PC-9 (cell line): ENCODE measurements around the gene CD24. TPM values are rescaled to one million over a fixed set of nuclear protein-coding genes. Genes with fewer than 3 reads are reported as not detected.
"Not testable (repeated sequence)": the region's sequence is repeated elsewhere in the genome, so short reads cannot be mapped to it uniquely, and the experiment has no call there.

Experiments
- BruUV-seq: library from RNA; stranded (reverse); fragments of 400-500 nt; replicated peaks from 2 replicates; lab custom pipeline; 2021; lab: Mats Ljungman, UMichigan
- CTCF ChIA-PET: fragments of 300-600 bp; sonication (Branson Sonifier 250); formaldehyde crosslinking; loops from one replicate; lab custom pipeline; 2022; ENCODE audit warnings: antibody characterized with exemption; lab: Charles Lee
- POLR2A ChIA-PET: fragments of 300-600 bp; sonication (Branson Sonifier 250); formaldehyde crosslinking; loops from one replicate; lab custom pipeline; 2022; ENCODE audit warnings: antibody characterized with exemption; ENCODE audit not compliant: unreplicated experiment; lab: Charles Lee
- DNase-seq, 2 experiments: peaks; one replicate each; pipeline versions ENCODE4 v3.0.0 to v3.0.0-alpha.2; 2015 to 2022; ENCODE audit warnings: mixed read lengths in 1 of 2
- H2AFZ ChIP-seq: fragments of 200-600 bp; sonication (generic); 2 replicates; pipeline ENCODE4 v1.8.1; 2017; ENCODE audit warnings: antibody characterized with exemption
- H3F3A ChIP-seq: fragments of 200-600 bp; sonication (generic); 2 replicates; pipeline ENCODE4 v1.8.1; 2017; ENCODE audit warnings: antibody characterized with exemption, mild to moderate bottlenecking, low read depth; ENCODE audit not compliant: insufficient read depth
- H3K27ac ChIP-seq: fragments of 200-600 bp; sonication (generic); 2 replicates; pipeline ENCODE4 v1.6.1; 2016; ENCODE audit warnings: mixed run types
- H3K27me3 ChIP-seq: fragments of 200-600 bp; sonication (generic); 2 replicates; pipeline ENCODE4 v1.6.1; 2016; ENCODE audit warnings: low read depth, mixed run types; ENCODE audit not compliant: insufficient read depth
- H3K36me3 ChIP-seq: fragments of 200-600 bp; sonication (generic); 2 replicates; pipeline ENCODE4 v1.6.1; 2016; ENCODE audit warnings: low read depth, mixed run types
- H3K4me1 ChIP-seq: fragments of 200-600 bp; sonication (generic); replicated peaks from 2 replicates; pipeline ENCODE4 v1.6.1; 2016; ENCODE audit warnings: mixed run types; ENCODE audit not compliant: insufficient read depth
- H3K4me2 ChIP-seq: fragments of 200-600 bp; sonication (generic); 2 replicates; pipeline ENCODE4 v1.6.1; 2017; ENCODE audit warnings: mixed run types
- H3K4me3 ChIP-seq: fragments of 200-600 bp; sonication (generic); 2 replicates; pipeline ENCODE4 v1.6.1; 2016; ENCODE audit warnings: mixed run types
- H3K79me2 ChIP-seq: fragments of 200-600 bp; sonication (generic); 2 replicates; pipeline ENCODE4 v1.6.1; 2017; ENCODE audit warnings: low read depth, mixed run types
- H3K9me2 ChIP-seq: fragments of 200-600 bp; sonication (generic); 2 replicates; pipeline ENCODE4 v1.8.1; 2017; ENCODE audit warnings: mild to moderate bottlenecking; ENCODE audit not compliant: insufficient read depth
- H3K9me3 ChIP-seq: fragments of 200-600 bp; sonication (generic); 2 replicates; pipeline ENCODE4 v1.8.1; 2016; ENCODE audit warnings: low read depth; ENCODE audit not compliant: insufficient read depth
- H4K20me1 ChIP-seq: fragments of 200-600 bp; sonication (generic); 2 replicates; pipeline ENCODE4 v1.8.1; 2017; ENCODE audit not compliant: insufficient read depth
- CTCF ChIP-seq: fragments of 200-600 bp; sonication (generic); conservative IDR thresholded peaks from 2 replicates; pipeline ENCODE4 v1.6.1; 2017; ENCODE audit warnings: mixed run types, antibody characterized with exemption, mild to moderate bottlenecking, moderate library complexity
- EZH2 ChIP-seq: fragments of 200-600 bp; sonication (generic); IDR thresholded peaks from 2 replicates; pipeline ENCODE4 v1.8.0; 2017; ENCODE audit warnings: antibody characterized with exemption, low read depth
- intact Hi-C: fragments of 100-400 bp; cut with micrococcal nuclease; formaldehyde crosslinking; loops from one replicate; pipeline ENCODE4 v1.10.0; 2022; ENCODE audit not compliant: unreplicated experiment
- total RNA-seq: library from RNA; stranded (reverse); gene quantifications from 2 replicates; pipeline ENCODE4 v1.2.3, GENCODE V29; 2021

The CD24 gene
- total RNA-seq, 1 experiment from 2014 or later, result 93.4 TPM

DNA sequence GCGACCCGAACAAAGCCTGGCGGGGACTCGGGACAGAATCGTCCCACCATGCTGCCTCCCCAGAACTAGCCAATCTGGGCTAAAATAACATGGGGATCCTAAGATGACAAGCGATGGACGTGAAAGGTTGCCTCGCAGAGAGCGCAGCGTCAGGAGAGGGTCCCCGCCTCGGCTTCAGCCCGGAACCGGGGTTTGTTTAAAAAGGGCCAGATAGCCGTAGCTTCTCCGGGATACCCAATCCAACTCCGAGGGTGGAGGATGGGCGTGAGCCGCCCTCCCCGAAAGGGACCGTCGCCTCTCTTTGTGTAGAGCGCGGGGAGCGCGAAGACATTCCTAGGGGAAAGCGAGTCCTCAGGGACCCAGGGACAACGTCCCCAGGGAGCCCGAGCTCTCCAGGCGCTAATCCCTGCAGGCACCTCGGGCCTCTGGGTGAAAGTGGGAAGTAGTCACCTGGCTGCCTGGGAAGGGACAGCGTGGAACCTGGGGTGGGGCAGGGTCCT, 643 bp downstream of the CD24 start:
- no peaks in the 10 kb centered on the region for H3K9me2 ChIP-seq
- H3K4me2 ChIP-seq, result peak overlapping the region; percentile 83
- intact Hi-C loops, result loop anchor here (1.0 to 5.0 kb wide), 4 partner anchors 61 to 345 kb away; partner anchors contain the start of genes QRSL1 and RTN4IP1
- H3K4me3 ChIP-seq, result peak overlapping the region; percentile 63
- TF ChIP-seq CTCF (no peak), EZH2 (no peak)
- H3F3A ChIP-seq, result peaks cover 7% of the 10 kb centered on the region; the same call in 1 of the 2 replicates
- DNase-seq, result peak in 1 of 2 experiments; percentile 44
- TSS peak; percentile 48 for BruUV-seq
- H3K27me3 ChIP-seq, result no peaks in the 10 kb centered on the region
- peaks cover 14% of the 10 kb centered on the region for H3K4me1 ChIP-seq
- peak overlapping the region; percentile 21; the same call in 1 of the 2 replicates for H3K27ac ChIP-seq
- no peaks in the 10 kb centered on the region for H3K9me3 ChIP-seq
- H2AFZ ChIP-seq, result peak overlapping the region; percentile 77
- no peaks in the 10 kb centered on the region for H4K20me1 ChIP-seq
- POLR2A ChIA-PET, result interaction anchor here (0.6 to 0.7 kb wide), 4 partner anchors 60 to 364 kb away, joined by 4 to 18 read pairs (median 5); no protein-coding TSS in a partner anchor
- CTCF ChIA-PET, result no interaction called here
- H3K79me2 ChIP-seq, result peaks cover 20% of the 10 kb centered on the region; the same call in 1 of the 2 replicates
- H3K36me3 ChIP-seq, result no peaks in the 10 kb centered on the region; the same call in 1 of the 2 replicates

DNA sequence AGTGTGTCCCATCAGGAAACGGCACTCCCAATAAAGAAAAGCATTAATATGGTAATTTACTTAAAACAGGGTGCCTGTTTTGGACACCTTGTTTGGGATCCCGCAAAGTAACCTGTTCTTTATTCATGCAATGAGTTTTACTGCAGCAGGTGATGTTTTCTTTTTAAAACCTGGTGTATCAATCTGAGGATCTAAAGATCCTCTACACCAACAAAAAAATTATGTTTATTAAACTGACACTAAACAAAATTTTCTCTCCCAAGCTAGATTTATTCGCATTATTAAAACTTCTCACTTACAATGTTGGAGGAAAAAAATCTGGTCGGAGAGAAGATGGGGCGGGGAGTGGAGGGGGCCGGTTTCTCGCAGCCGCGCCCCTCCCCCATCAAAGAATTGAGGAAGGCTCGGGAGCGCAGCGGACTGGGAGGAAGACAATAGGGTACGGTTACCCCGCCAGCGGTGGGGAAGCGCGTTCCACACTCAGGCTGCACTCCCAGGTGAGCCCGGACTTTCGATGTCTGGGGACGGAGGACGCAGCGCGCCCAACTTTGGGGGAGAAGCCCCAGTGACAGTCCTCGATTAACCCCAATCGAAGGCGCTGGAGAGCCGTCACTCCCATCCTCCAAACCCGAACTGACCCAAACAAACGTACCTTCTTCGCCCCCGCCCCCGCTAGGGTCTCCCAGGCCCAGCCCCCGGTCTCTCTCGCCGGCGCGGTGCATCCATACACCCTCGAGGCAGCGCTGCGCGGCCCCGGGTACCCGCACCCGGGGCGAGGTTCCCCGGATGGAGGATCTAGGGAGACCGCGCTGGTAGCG, 1.3 kb downstream of the CD24 start:
- Histone ChIP-seq H3K27ac (no peak overlapping the region), H3K27me3 (no peaks in the 10 kb centered on the region), H3K4me2 (peak overlapping the region; percentile 83), H2AFZ (peak overlapping the region; percentile 77), H3K4me3 (peak overlapping the region; percentile 63), H4K20me1 (no peaks in the 10 kb centered on the region), H3K36me3 (no peaks in the 10 kb centered on the region; the same call in 1 of the 2 replicates), H3K79me2 (peaks cover 20% of the 10 kb centered on the region; the same call in 1 of the 2 replicates), H3K9me3 (no peaks in the 10 kb centered on the region), H3K4me1 (peaks cover 14% of the 10 kb centered on the region), H3F3A (peaks cover 7% of the 10 kb centered on the region; the same call in 1 of the 2 replicates), H3K9me2 (no peaks in the 10 kb centered on the region)
- TF ChIP-seq CTCF (no peak), EZH2 (no peak)
- ChIA-PET POLR2A (interaction anchor here (0.7 kb wide), 1 partner anchor 101 kb away, joined by 5 read pairs; no protein-coding TSS in a partner anchor), CTCF (no interaction called here)
- intact Hi-C loops, result loop anchor here (5.0 kb wide), 1 partner anchor 101 kb away; no protein-coding TSS in a partner anchor
- DNase-seq, result peak in 1 of 2 experiments; percentile 19
- BruUV-seq, result no TSS peak

DNA sequence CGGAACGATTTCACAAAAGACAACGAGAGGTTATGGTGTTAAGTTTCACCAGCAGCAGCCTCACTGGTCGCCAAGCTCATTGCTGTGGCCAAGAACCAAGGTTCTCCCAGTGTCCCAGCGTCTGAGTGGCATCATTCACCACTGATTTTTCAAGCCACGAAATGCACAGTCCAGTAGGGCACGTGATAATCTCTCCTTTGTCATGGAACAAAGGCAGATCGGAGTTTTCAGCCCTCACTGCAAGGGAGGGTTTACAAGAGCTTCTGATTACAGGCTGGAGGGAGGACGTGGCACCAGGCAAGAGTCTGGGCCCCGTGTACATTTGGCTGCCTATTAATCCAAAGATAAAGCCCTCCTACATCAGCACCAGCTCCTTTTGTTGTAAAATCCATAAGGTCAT, 2.0 kb downstream of the CD24 start:
- H3K4me1 ChIP-seq, result peaks cover 14% of the 10 kb centered on the region
- TF ChIP-seq CTCF (no peak), EZH2 (no peak)
- no peaks in the 10 kb centered on the region for H4K20me1 ChIP-seq
- H3K9me3 ChIP-seq, result no peaks in the 10 kb centered on the region
- intact Hi-C loops, result loop anchor here (5.0 kb wide), 1 partner anchor 100 kb away; no protein-coding TSS in a partner anchor
- ChIA-PET POLR2A (interaction anchor here (0.7 kb wide), 1 partner anchor 100 kb away, joined by 5 read pairs; no protein-coding TSS in a partner anchor), CTCF (no interaction called here)
- no peaks in the 10 kb centered on the region; the same call in 1 of the 2 replicates for H3K36me3 ChIP-seq
- no peak for DNase-seq
- H2AFZ ChIP-seq, result no peak overlapping the region
- H3K9me2 ChIP-seq, result no peaks in the 10 kb centered on the region; the same call in 1 of the 2 replicates
- H3K4me2 ChIP-seq, result peak overlapping the region; percentile 83; the same call in 1 of the 2 replicates
- peak overlapping the region; percentile 63; the same call in 1 of the 2 replicates for H3K4me3 ChIP-seq
- no TSS peak for BruUV-seq
- no peaks in the 10 kb centered on the region for H3K27me3 ChIP-seq
- H3K27ac ChIP-seq, result no peak overlapping the region
- peaks cover 20% of the 10 kb centered on the region; the same call in 1 of the 2 replicates for H3K79me2 ChIP-seq
- peaks cover 7% of the 10 kb centered on the region; the same call in 1 of the 2 replicates for H3F3A ChIP-seq

DNA sequence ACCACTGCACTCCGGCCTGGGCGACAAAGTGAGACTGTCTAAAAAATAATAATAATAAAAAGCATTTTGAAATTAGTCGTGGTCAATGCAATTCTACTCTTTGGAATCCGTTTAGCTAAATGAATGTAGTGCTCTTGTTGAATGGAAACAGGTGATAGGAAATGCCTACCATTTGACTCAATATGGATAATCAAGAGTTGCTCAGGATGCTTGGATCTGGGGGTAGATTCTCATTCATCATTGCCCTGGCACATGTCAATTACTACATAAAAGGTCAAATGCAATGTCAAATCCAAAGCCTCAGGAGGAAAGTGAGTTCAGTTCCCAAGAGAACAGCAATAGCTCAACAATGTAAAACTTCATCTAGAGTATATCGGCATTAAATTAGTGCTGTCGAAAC, 3.8 kb downstream of the CD24 start:
- intact Hi-C loops, result loop anchor here (5.0 kb wide), 1 partner anchor 98 kb away; no protein-coding TSS in a partner anchor
- BruUV-seq, CTCF ChIA-PET: not testable (repeated sequence)

More for the DNA sequence above, 3.8 kb downstream of the CD24 start:
- H3K9me2 ChIP-seq, H4K20me1 ChIP-seq, H3K4me2 ChIP-seq, H3K4me3 ChIP-seq, H3F3A ChIP-seq, DNase-seq, H3K9me3 ChIP-seq, H3K27ac ChIP-seq, H3K36me3 ChIP-seq, H2AFZ ChIP-seq, H3K27me3 ChIP-seq, H3K4me1 ChIP-seq, POLR2A ChIA-PET: not testable (repeated sequence)
- peaks cover 20% of the 10 kb centered on the region; the same call in 1 of the 2 replicates for H3K79me2 ChIP-seq
